Erythroblast (primary cell): ENCODE measurements around the gene GALNT5.
"Not testable (repeated sequence)": the region's sequence is repeated elsewhere in the genome, so short reads cannot be mapped to it uniquely, and the experiment has no call there.

ENCODE experiments used
- GATA1 ChIP-seq: IDR thresholded peaks from 2 replicates; pipeline ENCODE4 v1.6.1; 2011; ENCODE audit warnings: low read depth, mild to moderate bottlenecking, control low read depth, low read length, moderate library complexity
- POLR2A ChIP-seq: IDR thresholded peaks from 2 replicates; pipeline ENCODE4 v1.6.1; 2011; ENCODE audit warnings: mild to moderate bottlenecking, low read length

- not testable (repeated sequence) for TF ChIP-seq POLR2A, GATA1
Measured at GRCh38 chr2:157279311-157279710, 21.8 kb downstream of the GALNT5 start.
